Fibroblast of villous mesenchyme (primary cell): ENCODE measurements around the gene SLC45A1. TPM values are rescaled to one million over a fixed set of nuclear protein-coding genes. Genes with fewer than 3 reads are reported as not detected.

Source experiments
- DNase-seq: peaks from one replicate; pipeline ENCODE4 v3.0.0-alpha.2; 2010; ENCODE audit warnings: low read depth
- H3K4me3 ChIP-seq: 2 replicates; pipeline ENCODE4 v1.5.1; 2011; ENCODE audit warnings: low read depth, mild to moderate bottlenecking, low read length
- CTCF ChIP-seq: IDR thresholded peaks from 2 replicates; pipeline ENCODE4 v1.5.1; 2012; ENCODE audit warnings: low read depth, mild to moderate bottlenecking, low read length; ENCODE audit not compliant: insufficient read depth
- total RNA-seq: library from RNA; depleted of rRNA; stranded (reverse); fragments of >200 nt; gene quantifications from 2 replicates; pipeline ENCODE4 v1.2.3, GENCODE V29; 2012

SLC45A1 gene
- total RNA-seq, 1 donor, result 0.86 TPM

GRCh38 chr1:8381618-8382017, 63.7 kb downstream of the SLC45A1 start:
- peak; percentile 75 for DNase-seq
- TF ChIP-seq CTCF, result no peak
- no peak overlapping the region for H3K4me3 ChIP-seq

- TF ChIP-seq CTCF, result no peak
- DNase-seq, result peak; percentile 54
- no peak overlapping the region for H3K4me3 ChIP-seq
Measured at GRCh38 chr1:8382051-8382505, 64.2 kb downstream of the SLC45A1 start.

- peak; percentile 75 for DNase-seq
- no peak for TF ChIP-seq CTCF
- no peak overlapping the region for H3K4me3 ChIP-seq
Measured at GRCh38 chr1:8382608-8383505, 64.9 kb downstream of the SLC45A1 start.

- no peak for TF ChIP-seq CTCF
- no peak for DNase-seq
- no peak overlapping the region for H3K4me3 ChIP-seq
Measured at GRCh38 chr1:8384088-8384487, 66.2 kb downstream of the SLC45A1 start.

- peak; percentile 66 for DNase-seq
- TF ChIP-seq CTCF, result no peak
Measured at GRCh38 chr1:8384577-8384976, 66.7 kb downstream of the SLC45A1 start.

GRCh38 chr1:8386247-8386646, 68.3 kb downstream of the SLC45A1 start:
- no peak overlapping the region for H3K4me3 ChIP-seq

More at GRCh38 chr1:8384577-8384976, 66.7 kb downstream of the SLC45A1 start:
- no peak overlapping the region for H3K4me3 ChIP-seq

More at GRCh38 chr1:8386247-8386646, 68.3 kb downstream of the SLC45A1 start:
- no peak for DNase-seq
- TF ChIP-seq CTCF, result no peak
